Thyroid gland (tissue), 4 donors: Measurements from ENCODE around the gene HYOU1. TPM values are rescaled to one million over a fixed set of nuclear protein-coding genes. Genes with fewer than 3 reads are reported as not detected.
A peak's percentile ranks its signal among the peaks of the same experiment; 100 is the strongest.

Experiments
- DNase-seq, 2 donors: peaks; one replicate each; pipeline ENCODE4 v3.0.0-alpha.2; 2019
- H3K27ac ChIP-seq, 3 donors: fragments of 200-600 bp; sonication (generic); 1 replicate in 2 of 3; 2 replicates in 1 of 3; pipeline ENCODE4 v1.5.1; 2016 to 2019; ENCODE audit warnings: mild to moderate bottlenecking in 1 of 3, moderate library complexity in 1 of 3
- H3K27me3 ChIP-seq: fragments of 200-600 bp; sonication (generic); one replicate; pipeline ENCODE4 v1.5.1; 2019
- H3K36me3 ChIP-seq, 2 donors: fragments of 200-600 bp; sonication (generic); one replicate each; pipeline ENCODE4 v1.5.1; 2016 to 2019
- H3K4me1 ChIP-seq, 2 donors: fragments of 200-600 bp; sonication (generic); one replicate each; pipeline ENCODE4 v1.5.1; 2017 to 2019
- H3K4me3 ChIP-seq, 3 donors: fragments of 200-600 bp; sonication (generic); replicated peaks in 1 of 3; 1 replicate in 2 of 3; 2 replicates in 1 of 3; pipeline ENCODE4 v1.5.1; 2016; ENCODE audit warnings: mild to moderate bottlenecking in 1 of 3
- H3K9me3 ChIP-seq: fragments of 200-600 bp; sonication (generic); one replicate; pipeline ENCODE4 v1.5.1; 2017
- POLR2A ChIP-seq, 2 donors: fragments of 450-650 bp; IDR thresholded peaks; one replicate each; pipeline ENCODE4 v1.6.1; 2017; ENCODE audit warnings: antibody characterized with exemption in 2 of 2, mild to moderate bottlenecking in 2 of 2, moderate library complexity in 1 of 2
- WGBS, 2 donors: methylation state at CpG; one replicate each; pipeline ENCODE4 v1.1.5; 2017; 5-methylcytosine and 5-hydroxymethylcytosine counted together
- intact Hi-C: fragments of 100-400 bp; cut with DNase I; formaldehyde crosslinking; loops from one replicate; pipeline ENCODE4 v1.15.1; 2023
- total RNA-seq, 4 donors: library from RNA; depleted of rRNA; stranded (reverse); fragments of >200 nt; gene quantifications; one replicate each; pipeline ENCODE4 v1.2.3, GENCODE V29; 2016
- TF ChIP-seq, protein P1 (sequence below), 6 experiments: fragments of 200-600 bp in 3 of 6; fragments of 450-650 bp in 3 of 6; sonication (generic) in 3 of 6; IDR thresholded peaks; one replicate each; pipeline ENCODE4 v1.5.1; 2016 to 2019; ENCODE audit warnings: antibody characterized with exemption in 6 of 6, mild to moderate bottlenecking in 2 of 6, inconsistent platforms in 1 of 6, moderate library complexity in 1 of 6

The HYOU1 gene
- total RNA-seq, 4 donors from 2014 or later: 145 to 369 (median 320) TPM

DNA sequence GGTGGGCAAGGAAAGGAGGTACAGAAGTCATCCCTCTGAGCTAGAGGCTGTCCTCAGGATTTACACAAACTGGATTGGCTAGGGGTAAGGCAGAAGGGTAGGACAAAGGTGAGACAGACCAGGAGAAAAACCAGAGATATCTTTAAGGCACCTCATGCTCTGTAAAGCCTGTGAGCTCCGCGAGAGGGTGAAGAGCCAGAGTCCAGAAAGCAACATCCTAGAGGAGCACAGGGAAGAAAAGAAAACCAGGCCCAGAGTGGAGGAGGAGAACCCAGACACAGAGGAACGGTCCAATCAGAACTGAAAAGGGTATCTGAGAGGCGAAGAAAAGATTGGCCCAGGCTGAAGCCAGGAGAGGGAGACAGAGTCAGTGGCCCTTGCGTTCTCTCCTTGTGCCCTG, 31.5 kb downstream of the HYOU1 start:
- no peaks in the 10 kb centered on the region for H3K27me3 ChIP-seq
- TF ChIP-seq, protein P1, sequence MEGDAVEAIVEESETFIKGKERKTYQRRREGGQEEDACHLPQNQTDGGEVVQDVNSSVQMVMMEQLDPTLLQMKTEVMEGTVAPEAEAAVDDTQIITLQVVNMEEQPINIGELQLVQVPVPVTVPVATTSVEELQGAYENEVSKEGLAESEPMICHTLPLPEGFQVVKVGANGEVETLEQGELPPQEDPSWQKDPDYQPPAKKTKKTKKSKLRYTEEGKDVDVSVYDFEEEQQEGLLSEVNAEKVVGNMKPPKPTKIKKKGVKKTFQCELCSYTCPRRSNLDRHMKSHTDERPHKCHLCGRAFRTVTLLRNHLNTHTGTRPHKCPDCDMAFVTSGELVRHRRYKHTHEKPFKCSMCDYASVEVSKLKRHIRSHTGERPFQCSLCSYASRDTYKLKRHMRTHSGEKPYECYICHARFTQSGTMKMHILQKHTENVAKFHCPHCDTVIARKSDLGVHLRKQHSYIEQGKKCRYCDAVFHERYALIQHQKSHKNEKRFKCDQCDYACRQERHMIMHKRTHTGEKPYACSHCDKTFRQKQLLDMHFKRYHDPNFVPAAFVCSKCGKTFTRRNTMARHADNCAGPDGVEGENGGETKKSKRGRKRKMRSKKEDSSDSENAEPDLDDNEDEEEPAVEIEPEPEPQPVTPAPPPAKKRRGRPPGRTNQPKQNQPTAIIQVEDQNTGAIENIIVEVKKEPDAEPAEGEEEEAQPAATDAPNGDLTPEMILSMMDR (IDR thresholded peaks at IDR 0.05): no peak
- TF ChIP-seq POLR2A (IDR thresholded peaks at IDR 0.05): no peak
- peaks cover 6 to 18% of the 10 kb centered on the region in 2 donors for H3K4me1 ChIP-seq
- H3K36me3 ChIP-seq: peaks cover 18 to 33% of the 10 kb centered on the region in 2 donors
- no peaks in the 10 kb centered on the region for H3K9me3 ChIP-seq
- no peak overlapping the region for H3K4me3 ChIP-seq
- DNase-seq: no peak
- no peak overlapping the region for H3K27ac ChIP-seq
- 88 to 90% methylated on average over 5 of the region's 5 CpGs for WGBS, 2 donors
- intact Hi-C loops: no loop called here

DNA sequence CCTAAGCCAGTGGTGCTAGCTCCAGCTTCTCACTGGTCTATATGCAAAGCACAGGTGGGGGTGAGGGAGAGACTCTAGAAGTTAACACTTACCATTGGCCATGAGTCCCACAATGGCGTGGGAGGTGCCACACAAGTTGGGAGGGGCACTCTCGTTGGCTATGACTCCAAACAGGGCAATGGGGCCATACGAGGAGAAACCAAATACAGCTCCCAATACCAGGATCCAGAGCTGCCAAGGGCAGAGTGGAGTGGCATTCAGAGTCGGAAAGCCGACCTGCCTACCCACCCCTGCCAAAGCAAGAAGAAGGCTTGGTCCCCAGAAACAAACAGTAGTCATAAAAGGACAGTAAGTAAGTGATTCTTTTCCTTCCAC, 31.9 kb downstream of the HYOU1 start:
- Histone ChIP-seq H3K9me3 (no peaks in the 10 kb centered on the region), H3K27me3 (no peaks in the 10 kb centered on the region), H3K4me1 (peaks cover 7 to 22% of the 10 kb centered on the region in 2 donors), H3K27ac (peak overlapping the region in 1 of 3 donors; percentile 13), H3K4me3 (no peak overlapping the region), H3K36me3 (peaks cover 18 to 33% of the 10 kb centered on the region in 2 donors)
- TF ChIP-seq, protein P1 (IDR thresholded peaks at IDR 0.05): no peak
- TF ChIP-seq POLR2A (IDR thresholded peaks at IDR 0.05): no peak
- no peak for DNase-seq
- WGBS, 2 donors: 80 to 83% methylated on average over 5 of the region's 5 CpGs
- intact Hi-C loops: no loop called here

DNA sequence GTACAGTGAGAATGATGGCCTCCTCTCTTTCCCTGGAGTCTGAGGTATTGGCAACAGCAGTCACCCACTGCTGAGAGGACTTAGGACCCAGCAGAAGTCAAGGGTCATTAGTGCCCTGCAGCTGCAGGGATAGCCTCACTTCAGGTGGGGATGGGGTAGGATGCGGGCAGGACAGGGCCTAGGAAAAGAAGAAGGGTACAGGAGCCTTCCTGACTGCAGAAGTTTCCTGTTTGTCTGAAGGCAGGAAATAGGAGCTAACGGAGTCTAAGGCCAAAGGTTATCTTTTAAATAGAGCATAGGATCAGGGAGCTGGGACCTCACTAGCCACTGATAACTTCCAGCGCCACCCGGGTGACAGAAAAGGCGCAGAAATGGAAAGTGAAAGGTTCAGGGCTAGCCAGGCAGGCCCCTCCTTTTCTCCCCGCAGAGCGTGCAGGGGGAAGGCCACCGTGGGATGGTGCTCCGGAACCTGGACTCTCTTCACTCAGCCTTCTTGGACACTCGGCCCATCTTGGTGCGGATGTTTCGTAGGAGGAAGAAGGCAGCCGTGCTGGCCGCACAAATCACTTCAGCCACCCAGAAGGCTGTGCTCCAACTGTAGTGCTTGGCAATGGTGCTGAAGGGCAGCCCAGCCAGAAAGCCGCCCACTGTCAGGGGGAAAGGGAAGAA, 32.4 kb downstream of the HYOU1 start:
- Histone ChIP-seq H3K4me1 (peaks cover 7 to 22% of the 10 kb centered on the region in 2 donors), H3K36me3 (peaks cover 18 to 33% of the 10 kb centered on the region in 2 donors)
- 74 to 86% methylated on average over 14 to 15 of the region's 15 CpGs for WGBS, 2 donors

DNA sequence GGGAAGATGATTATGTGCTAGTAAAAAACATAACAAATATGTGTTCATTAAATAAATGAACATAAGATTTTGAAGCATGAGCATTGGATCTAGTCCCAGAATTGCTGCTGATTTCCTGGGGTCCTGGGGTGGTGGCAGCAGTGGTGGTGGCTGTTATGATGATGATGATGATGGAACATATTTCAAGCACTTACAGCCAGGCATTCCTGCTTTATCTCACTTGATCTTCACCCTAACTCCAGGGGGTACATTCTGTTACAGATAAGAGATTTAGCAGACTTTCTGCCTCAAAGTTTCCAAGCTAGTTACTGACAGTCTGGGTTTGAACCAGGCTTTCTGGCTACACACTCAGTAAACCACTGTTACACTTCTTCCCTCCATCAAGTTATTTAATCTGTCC, 33.3 kb downstream of the HYOU1 start:
- intact Hi-C loops: no loop called here
- Histone ChIP-seq H3K36me3 (peaks cover 18 to 33% of the 10 kb centered on the region in 2 donors), H3K4me1 (peaks cover 11 to 21% of the 10 kb centered on the region in 2 donors), H3K27me3 (no peaks in the 10 kb centered on the region), H3K9me3 (no peaks in the 10 kb centered on the region), H3K27ac (no peak overlapping the region), H3K4me3 (no peak overlapping the region)
- DNase-seq: no peak
- TF ChIP-seq POLR2A (IDR thresholded peaks at IDR 0.05): no peak
- TF ChIP-seq, protein P1 (IDR thresholded peaks at IDR 0.05): no peak

More for the DNA sequence above, 32.4 kb downstream of the HYOU1 start:
- Histone ChIP-seq H3K27me3 (no peaks in the 10 kb centered on the region), H3K9me3 (no peaks in the 10 kb centered on the region), H3K4me3 (no peak overlapping the region), H3K27ac (peak overlapping the region in 1 of 3 donors; percentile 13)
- TF ChIP-seq, protein P1 (IDR thresholded peaks at IDR 0.05): no peak
- no peak for TF ChIP-seq POLR2A (IDR thresholded peaks at IDR 0.05)
- no peak for DNase-seq
- intact Hi-C loops: no loop called here

DNA sequence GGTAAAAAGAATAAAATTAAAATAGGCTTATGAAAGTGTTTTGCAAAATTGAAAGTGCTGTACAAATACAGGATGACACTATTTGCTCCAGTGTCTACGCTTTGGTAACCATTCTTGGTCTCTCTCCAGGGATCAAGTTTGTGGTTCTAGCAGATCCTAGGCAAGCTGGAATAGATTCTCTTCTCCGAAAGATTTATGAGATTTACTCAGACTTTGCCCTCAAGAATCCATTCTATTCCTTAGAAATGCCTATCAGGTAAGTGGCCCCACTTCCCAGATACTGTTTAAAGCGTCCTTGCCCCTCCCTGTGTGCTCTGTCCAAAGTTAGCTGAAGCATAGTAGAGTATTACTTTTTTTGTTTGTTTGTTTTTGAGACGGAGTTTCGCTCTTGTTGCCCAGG, 35.4 kb downstream of the HYOU1 start:
- Histone ChIP-seq H3K4me1 (peaks cover 17 to 27% of the 10 kb centered on the region in 2 donors), H3K27me3 (no peaks in the 10 kb centered on the region), H3K9me3 (no peaks in the 10 kb centered on the region), H3K4me3 (no peak overlapping the region), H3K36me3 (peaks cover 18 to 33% of the 10 kb centered on the region in 2 donors), H3K27ac (no peak overlapping the region)
- WGBS, 2 donors: 89 to 91% methylated on average over 5 of the region's 5 CpGs
- TF ChIP-seq, protein P1 (IDR thresholded peaks at IDR 0.05): no peak
- TF ChIP-seq POLR2A (IDR thresholded peaks at IDR 0.05): no peak
- no peak for DNase-seq
- intact Hi-C loops: no loop called here
